HG02763 (cell line): Measurements from ENCODE around the gene WDR77.
A peak's percentile ranks its signal among the peaks of the same experiment; 100 is the strongest.

Experiments
- ATAC-seq: cut with Tn5 transposase; IDR thresholded peaks from one replicate; pipeline ENCODE4 v1.9.1; 2021; ENCODE audit warnings: mild to moderate bottlenecking, moderate library complexity; ENCODE audit not compliant: unreplicated experiment

WDR77 gene

DNA sequence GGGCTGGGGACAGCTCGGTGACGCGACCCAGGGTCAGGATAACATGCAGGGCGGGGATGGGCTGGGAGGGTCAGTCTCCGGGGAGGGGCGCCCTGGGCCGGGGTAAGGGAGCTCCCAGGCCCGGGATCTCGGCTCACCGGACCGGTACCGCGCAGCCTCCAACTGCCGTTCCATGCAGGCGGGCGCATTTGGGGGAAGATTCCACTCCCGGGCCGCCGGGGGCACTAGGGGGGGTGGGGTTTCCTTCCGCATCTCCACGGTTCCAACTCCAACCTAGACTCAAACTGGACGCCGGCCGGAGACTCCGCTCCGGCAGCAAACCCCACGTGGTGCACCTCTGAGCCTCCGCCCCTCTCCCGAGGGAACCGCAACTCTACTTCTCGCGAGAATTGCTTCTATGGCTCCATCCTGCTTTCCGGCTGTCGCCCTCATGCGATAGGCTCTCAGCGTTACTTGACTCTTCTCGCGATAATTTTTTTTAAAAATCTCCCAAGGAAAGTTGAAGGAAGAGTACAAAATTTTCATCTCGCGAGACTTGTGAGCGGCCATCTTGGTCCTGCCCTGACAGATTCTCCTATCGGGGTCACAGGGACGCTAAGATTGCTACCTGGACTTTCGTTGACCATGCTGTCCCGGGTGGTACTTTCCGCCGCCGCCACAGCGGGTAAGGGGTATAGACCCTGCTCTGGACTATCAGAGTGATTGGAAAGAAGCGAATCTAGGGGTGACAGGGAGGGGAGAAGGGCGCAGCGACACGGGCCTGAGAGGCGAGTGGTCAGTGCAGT lies at the start of gene WDR77, which contains the start of gene ATP5PB:
Gene WDR77 (minus strand): TSS at position 339 of the 785 bp plus-strand sequence. CDS start 87 bp downstream, at position 252.
Gene ATP5PB (plus strand): TSS at position 547 of the 785 bp plus-strand sequence. CDS start 78 bp downstream, at position 625.
- ATAC-seq = peak; percentile 95

DNA sequence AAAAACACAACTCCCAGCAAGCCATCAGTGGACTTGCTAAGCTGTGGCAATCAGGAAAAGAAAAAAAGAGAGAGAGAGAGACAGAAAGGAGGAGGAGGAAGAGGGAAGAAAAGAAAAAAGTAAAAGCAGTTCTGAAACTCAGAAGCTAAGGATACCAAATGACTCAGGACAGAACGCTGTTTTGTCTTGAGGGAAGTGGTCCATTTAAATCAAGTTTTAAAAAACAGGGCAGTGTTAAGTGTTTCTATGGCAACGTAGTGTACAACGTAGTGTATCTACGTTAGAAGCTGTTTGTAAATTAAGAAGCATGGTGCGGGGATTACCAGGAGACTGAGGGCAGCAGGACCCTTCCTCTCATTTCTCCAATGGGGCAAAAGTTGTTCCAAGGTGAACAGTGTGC lies 48.5 kb upstream of the WDR77 start:
- no peak for ATAC-seq

DNA sequence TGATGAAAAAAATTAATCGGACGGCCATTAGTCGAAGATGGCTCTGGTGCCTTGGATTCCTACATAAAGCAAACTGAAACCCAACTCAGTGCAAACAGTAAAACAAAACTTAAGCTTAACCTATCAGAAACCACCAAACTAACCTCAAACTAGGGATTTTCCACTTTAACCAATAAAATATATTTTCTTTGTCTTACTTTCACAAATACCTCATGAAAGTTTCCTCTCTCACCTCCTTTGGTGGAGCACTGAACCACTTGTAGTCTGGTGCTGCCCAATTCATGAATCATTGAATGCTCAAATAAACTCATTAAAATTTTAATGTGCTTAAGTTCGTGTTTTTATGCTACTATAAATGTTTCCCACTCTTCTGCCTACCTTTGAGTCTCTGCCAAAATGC lies 47.3 kb upstream of the WDR77 start:
- no peak for ATAC-seq

DNA sequence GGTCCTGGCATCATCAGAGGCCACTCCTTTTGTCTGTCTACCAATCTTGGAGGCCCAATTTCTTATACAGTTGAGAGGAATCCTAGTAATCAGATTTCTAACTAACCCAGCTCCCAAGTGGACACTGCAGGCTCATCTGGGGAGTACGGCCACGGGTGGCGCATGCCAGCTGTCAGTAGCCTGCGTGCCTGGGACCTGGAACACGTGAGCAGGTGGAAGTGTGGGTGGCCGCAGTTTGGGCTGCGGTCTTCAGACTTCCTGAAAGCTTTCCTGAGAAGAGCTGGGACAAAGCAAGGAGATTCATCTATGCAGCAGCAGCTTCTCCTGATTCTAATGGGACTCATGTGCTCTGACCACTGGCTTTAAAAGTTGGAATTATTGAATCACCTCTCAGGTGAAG lies 42.0 kb upstream of the WDR77 start:
- no peak for ATAC-seq

DNA sequence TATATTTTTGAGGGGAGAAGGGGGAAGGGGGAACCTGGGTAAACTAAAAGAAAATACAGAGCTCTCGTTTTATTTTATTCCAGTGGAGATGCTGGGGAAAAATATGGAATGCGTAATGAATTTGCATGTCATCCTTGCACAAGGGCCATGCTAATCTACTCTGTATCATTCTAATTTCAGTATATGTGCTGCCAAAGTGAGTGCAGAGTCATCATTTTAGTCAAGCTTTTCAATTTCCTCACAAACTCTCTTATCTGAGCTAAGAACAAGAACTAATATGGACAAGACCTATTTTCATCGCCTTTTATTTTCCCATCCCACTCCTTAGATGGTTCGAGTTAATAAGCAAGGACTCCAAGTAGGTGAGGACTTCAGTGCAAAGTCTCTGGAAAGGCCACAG lies 41.2 kb upstream of the WDR77 start:
- no peak for ATAC-seq

- no peak for ATAC-seq
Measured at GRCh38 chr1:111489604-111490003, 40.5 kb upstream of the WDR77 start.

DNA sequence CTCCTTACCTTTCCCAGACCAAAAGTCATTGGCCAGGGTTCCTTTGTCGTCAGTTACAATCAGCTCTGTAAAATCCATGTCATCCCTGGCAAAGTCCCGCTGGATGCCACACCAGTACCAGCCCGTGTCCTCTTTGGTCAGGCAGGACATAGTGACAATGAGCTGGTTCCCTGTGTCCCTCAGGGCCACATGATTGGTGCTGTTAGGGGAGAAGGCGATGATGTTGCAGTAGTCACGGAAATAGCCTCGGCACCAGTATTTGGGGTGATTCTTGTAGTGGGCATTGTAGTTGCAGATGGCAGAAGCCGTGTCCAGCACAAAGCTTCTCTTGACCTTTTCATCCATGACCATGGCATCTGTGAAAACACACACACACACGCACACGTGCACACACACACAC lies 39.6 kb upstream of the WDR77 start:
- ATAC-seq = no peak

- ATAC-seq = no peak
Measured at GRCh38 chr1:111487133-111487532, 38.1 kb upstream of the WDR77 start.

GRCh38 chr1:111486431-111486830 lies 37.4 kb upstream of the WDR77 start:
- ATAC-seq = no peak

DNA sequence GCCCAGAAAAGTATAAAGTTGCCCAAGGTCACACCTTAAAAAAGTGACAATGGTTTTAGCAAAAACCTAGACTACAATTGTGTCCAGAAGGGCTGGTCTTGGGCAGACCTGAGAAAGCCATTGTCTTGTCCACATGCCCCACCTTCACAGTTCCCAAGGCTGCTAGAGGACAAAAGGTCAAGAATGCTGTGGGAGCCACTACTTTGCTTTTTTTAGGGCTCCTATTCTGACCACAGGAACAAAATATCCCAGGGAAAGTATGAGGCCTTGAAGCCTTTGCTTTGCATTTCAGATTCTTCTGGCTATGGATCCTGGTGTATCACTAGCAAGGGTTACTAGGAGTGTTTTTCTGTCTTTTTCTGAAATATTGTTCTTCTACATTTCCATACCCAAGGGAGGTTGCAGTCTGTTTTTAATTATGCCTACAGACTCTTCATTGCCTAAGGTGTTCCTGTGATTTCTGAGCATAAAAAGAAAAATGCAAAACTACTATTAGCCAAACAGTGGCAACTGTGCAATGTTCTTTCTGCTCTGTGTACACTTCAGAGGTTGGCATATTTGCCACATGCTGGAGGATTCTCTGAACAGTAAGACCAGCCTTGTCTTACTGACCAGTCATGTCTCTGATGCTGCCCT lies 35.5 kb upstream of the WDR77 start:
- ATAC-seq = no peak

DNA sequence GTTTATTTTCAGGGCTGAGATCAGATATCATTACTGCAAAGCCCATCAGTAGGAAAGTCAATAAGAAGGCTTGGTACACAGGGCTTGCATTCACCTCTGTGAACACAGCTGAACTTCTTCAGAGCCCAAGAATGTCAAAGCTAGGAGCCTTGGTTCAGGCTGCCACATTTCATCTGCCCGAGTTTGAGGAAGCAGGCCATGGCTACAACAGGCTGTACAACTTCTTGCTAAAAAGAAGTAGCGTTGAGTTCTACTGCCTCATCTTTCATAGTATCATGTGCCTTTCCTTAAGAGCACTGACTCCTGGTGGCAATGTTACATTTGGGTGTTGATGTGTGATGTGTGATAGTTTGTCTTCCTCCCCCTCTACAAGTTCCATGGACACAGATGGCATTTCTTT lies 34.8 kb upstream of the WDR77 start:
- no peak for ATAC-seq

DNA sequence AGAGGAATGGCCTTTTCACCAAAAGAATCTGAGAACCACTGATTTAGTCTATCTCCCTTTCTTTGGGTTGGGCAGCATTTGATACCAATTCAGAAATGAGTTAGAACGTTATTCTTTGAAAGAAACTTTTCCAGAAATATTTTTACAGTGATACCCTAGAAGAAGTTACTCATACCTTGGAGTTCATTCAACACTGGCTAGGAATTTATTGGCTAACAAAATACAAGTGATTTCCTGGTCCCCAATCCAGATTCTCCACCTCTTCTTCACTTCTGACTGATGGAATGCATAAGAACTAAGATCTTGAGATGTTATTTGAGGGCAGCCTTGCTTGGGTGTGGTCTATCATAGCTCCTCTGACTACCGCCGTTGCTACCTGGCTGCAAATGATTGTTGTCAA lies 34.1 kb upstream of the WDR77 start:
- no peak for ATAC-seq

DNA sequence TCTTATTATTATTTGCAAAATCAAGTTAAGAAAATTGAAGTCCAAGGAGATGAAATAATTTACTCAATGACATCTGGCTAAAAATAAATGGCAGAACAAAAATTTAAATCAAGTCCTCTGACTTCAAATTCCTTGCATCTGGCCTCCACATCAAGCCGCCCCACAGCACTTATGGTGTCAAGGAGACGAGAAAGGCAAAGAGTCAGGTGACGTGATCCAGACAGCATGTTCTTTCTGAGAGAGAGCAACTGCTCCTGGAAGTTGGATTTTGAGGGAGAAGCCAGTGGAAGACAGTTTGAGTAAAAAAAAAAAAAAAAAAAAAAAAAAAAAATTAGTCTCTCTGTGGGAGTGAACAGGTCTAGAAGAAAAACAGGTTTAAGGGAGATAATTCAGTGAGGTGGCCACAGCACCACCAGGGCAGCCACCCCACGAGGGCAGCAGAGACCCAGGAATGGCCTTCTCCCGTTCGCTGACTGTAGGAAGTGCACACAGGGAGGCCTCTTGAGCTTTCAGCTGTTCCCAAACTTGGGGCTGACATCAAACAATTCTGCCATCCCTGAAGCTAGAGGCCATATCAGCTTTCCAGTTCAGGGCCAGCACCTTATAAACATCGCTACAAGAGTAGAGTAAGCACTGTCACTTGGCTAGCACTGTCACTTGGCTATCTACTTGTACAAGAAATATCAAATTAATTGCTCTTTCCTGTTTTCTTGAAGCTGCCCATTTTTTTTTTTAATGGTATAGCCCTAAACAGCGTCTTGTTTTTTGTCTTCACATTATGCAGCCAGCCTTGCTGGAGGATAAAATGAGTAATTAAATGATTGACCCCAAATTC lies 32.5 kb upstream of the WDR77 start:
- ATAC-seq = no peak

DNA sequence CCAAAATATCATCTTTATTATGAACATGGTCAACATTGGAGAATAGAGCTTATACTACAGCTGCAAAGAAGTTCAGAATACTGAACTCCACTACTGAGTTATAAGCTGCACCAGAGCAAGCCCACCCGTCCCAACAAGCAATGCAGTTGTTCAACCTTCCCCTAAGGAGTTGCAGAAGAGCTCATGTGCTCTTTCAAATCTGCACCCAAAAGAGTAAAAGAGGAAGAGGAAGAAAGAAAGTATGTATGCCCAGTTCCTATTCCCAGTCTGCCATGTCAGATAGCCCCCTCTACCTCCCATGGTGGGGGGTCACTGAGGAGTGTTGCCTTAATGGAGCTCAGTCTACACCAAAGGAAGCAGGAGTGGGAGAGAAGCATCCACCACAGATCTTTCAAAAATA lies 31.6 kb upstream of the WDR77 start:
- no peak for ATAC-seq

DNA sequence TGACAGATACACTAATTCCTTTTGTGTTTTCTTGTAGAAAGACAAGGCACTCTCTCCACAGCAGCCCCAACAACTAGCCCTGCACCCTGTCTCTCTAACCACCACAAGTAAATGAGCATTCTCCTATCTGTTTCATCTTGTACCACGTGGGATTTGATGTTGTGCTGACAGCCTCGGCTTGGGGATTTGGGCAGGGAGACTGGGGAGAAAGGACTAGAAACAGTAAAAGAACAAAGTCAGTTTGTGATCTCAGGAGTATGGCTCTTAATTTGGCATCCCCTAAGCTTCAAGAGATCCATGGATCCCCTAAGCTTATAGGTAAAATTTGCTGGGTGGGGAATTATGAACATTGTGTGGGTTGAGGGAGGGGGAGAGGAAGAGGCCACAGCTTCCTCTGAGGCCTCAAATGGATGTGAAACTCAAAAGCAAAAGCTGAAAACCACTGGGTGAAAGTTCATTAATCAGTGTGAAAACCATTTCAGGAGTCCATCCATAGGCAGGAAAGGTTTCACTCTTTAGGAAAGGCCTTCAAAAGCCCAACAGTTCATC lies 27.8 kb upstream of the WDR77 start:
- peak; percentile 65 for ATAC-seq

- ATAC-seq = no peak
Measured at GRCh38 chr1:111476214-111476613, 27.2 kb upstream of the WDR77 start.

DNA sequence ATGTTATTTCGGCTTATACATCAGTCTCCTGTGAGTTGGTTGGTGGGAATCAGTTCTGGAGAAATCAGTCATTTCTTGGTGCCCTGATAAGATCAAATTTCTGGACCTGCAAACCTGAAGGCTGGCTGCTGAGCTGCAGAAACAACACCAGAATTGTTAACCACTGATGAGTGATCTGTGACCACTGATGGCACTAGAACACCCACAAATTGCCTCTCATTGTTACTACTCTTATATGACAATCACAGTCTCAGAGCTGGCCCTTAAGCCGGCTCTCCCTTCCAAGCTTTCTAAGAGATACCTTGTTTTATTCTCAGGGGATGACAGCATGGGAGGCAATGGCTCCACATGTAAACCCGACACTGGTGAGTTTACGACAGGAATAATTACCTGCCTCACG lies 26.6 kb upstream of the WDR77 start:
- no peak for ATAC-seq

- ATAC-seq = no peak
Measured at GRCh38 chr1:111474521-111474920, 25.5 kb upstream of the WDR77 start.

DNA sequence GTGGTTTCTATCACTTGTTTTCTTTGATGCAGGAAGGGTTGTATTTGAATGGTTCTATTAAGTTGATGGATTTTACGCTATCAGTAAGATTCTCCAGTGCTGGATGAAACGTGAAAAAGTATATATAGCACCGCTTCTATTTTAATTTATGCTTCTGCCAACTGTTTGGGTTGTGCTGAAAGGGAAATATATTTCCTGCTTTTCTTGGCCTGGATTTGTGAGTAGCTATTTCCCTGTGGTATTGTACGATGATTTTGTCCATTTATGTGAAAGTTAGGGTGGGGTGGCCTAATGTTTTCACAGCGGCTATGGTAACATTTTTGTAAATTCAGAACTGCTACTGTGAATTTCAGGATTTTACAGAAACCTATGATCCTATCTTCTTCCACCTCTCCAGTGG lies 25.1 kb upstream of the WDR77 start:
- ATAC-seq = no peak

DNA sequence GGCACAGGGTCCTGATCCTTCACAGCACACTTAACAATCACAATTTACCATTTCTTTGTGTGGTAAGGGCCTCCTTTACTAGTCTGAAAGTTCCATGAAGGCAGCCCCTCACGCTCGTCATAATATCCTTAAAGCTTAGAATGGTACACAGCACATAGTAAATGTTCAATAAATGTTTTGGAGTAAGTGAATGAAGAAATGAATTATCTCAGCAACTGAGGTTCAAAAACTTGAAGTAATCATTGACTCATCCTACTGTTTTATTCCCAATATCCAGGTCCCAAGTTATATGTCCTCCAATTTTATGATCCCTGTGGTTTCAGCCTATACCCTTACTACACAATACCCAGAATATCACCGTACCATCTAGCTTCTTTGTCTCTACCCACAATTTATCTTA lies 22.5 kb upstream of the WDR77 start:
- ATAC-seq = no peak

DNA sequence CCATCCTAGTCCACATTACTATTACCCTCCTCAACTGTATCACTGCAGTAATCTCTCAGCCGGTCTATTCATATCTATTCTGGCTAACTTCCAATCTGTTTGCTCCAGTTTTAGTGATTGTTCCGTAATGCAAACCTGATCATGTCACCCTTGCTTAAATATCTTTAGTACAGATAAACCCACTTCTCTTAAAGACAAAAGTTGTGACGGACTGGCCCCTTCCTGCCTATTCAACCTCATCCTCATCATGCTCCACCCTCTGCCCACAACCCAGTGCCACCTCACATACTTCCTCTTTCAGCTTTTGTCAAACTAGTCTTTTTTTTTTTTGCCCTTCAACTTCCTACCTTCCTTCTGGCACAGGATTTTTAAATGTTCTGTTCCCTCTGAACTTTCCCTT lies 22.0 kb upstream of the WDR77 start:
- ATAC-seq = no peak
